GM23338 (cell line): Measurements from ENCODE around the gene ATP8B4.

ENCODE experiments used
- CREB1 ChIP-seq: fragments of 250-450 bp; sonication (Bioruptor Pico); IDR thresholded peaks from 2 replicates; pipeline ENCODE4 v1.5.0; 2020; ENCODE audit warnings: low read depth, mild to moderate bottlenecking, moderate library complexity
- CTCF ChIP-seq, 2 experiments: fragments of 200-600 bp in 1 of 2; sonication (generic) in 1 of 2; conservative IDR thresholded peaks; 2 replicates each; pipeline versions ENCODE4 v1.5.1 to v1.6.1; 2016 to 2017; ENCODE audit warnings: antibody characterized with exemption in 2 of 2, low read depth in 2 of 2, mild to moderate bottlenecking in 2 of 2, moderate library complexity in 1 of 2
- EZH2 ChIP-seq: fragments of 200-600 bp; sonication (generic); IDR thresholded peaks from one replicate; pipeline ENCODE4 v1.8.0; 2017; ENCODE audit warnings: antibody characterized with exemption, mild to moderate bottlenecking, low read depth; ENCODE audit not compliant: unreplicated experiment
- NANOG ChIP-seq: IDR thresholded peaks from 2 replicates; pipeline ENCODE4 v1.6.1; 2016; ENCODE audit warnings: antibody characterized with exemption, borderline replicate concordance

- TF ChIP-seq CTCF (conservative IDR thresholded peaks at IDR 0.05; ENCODE audit: low read depth in 2 of 2), result no peak
- TF ChIP-seq EZH2, result no peak
- TF ChIP-seq CREB1, result no peak
- TF ChIP-seq NANOG, result no peak
These were observed 6.4 kb downstream of the ATP8B4 start for GRCh38 chr15:50112488-50113186.
